ENCODE results near the gene KIAA1755. TPM values are rescaled to one million over a fixed set of nuclear protein-coding genes. Genes with fewer than 3 reads are reported as not detected.

KIAA1755 gene
- total RNA-seq, 1 experiment from 2014 or later: 0.17 TPM

- no peaks in the 10 kb centered on the region for H3K23me2 ChIP-seq (ENCODE audit: insufficient read length, low read depth, low read length, poor library complexity, severe bottlenecking)
- TF ChIP-seq CTCF (conservative IDR thresholded peaks at IDR 0.05): no peak
- H3K4me1 ChIP-seq (ENCODE audit: insufficient read depth, low read length): no peaks in the 10 kb centered on the region; the same call in 1 of the 2 replicates
- H3K14ac ChIP-seq (ENCODE audit: insufficient read depth, low read length): no peak overlapping the region
- no peak overlapping the region for H4K5ac ChIP-seq (ENCODE audit: insufficient read length, low read depth, low read length)
- no peak overlapping the region for H3K18ac ChIP-seq (ENCODE audit: insufficient read length, low read depth, low read length)
- H3T11ph ChIP-seq (ENCODE audit: low read length): no peak overlapping the region
- no peaks in the 10 kb centered on the region for H3K9me3 Mint-ChIP-seq
- H2BK5ac ChIP-seq (ENCODE audit: insufficient read length, low read length): no peak overlapping the region
- H3K27me3 Mint-ChIP-seq (ENCODE audit: low read depth): 0 out of 2 replicates have a peak, but pooled peaks cover 3% of the 10 kb centered on the region
- no peak overlapping the region for H4K91ac ChIP-seq (ENCODE audit: insufficient read length, low read depth, low read length)
- H3K4me3 Mint-ChIP-seq: no peak overlapping the region
- no peak overlapping the region for H3K56ac ChIP-seq (ENCODE audit: insufficient read length, low read depth, low read length)
- H3K4me2 ChIP-seq (ENCODE audit: insufficient read depth, insufficient read length, low read length): no peak overlapping the region
- H2BK20ac ChIP-seq (ENCODE audit: low read depth, low read length, poor library complexity, severe bottlenecking): no peak overlapping the region
- H3K9ac ChIP-seq (ENCODE audit: extremely low read depth, insufficient read length, low read length): no peak overlapping the region
- H3K27me3 ChIP-seq (ENCODE audit: insufficient read depth, low read length): no peaks in the 10 kb centered on the region
- no peak overlapping the region for H3K4ac ChIP-seq (ENCODE audit: low read depth, low read length)
- no peak overlapping the region for H3K23ac ChIP-seq (ENCODE audit: insufficient read length, low read depth, low read length)
- no peak overlapping the region for H2AFZ ChIP-seq (ENCODE audit: low read length)
- DNase-seq: no peak
- H3K9me3 ChIP-seq (ENCODE audit: control insufficient read depth, low read depth, low read length): no peaks in the 10 kb centered on the region
- H2AK5ac ChIP-seq (ENCODE audit: insufficient read length, low read length): no peak overlapping the region
- no peaks in the 10 kb centered on the region for H3K79me2 ChIP-seq (ENCODE audit: insufficient read depth, low read length)
- peaks cover 2% of the 10 kb centered on the region for H4K20me1 ChIP-seq (ENCODE audit: control insufficient read depth, insufficient read depth, insufficient read length)
- no peaks in the 10 kb centered on the region for H3K79me1 ChIP-seq (ENCODE audit: insufficient read depth, low read depth, low read length, poor library complexity, severe bottlenecking)
- no peak overlapping the region for H2BK15ac ChIP-seq (ENCODE audit: low read depth, low read length)
- peaks cover 18 to 32% of the 10 kb centered on the region in 2 experiments for H3K4me1 Mint-ChIP-seq
- H3K27ac ChIP-seq (ENCODE audit: insufficient read length, low read depth, low read length): no peak overlapping the region
- no peak overlapping the region for H3K27ac Mint-ChIP-seq
- no peaks in the 10 kb centered on the region for H3K36me3 Mint-ChIP-seq (ENCODE audit: insufficient read depth in 1 of 3, low read depth in 3 of 3)
- H4K8ac ChIP-seq (replicated peaks; ENCODE audit: insufficient read length, low read depth, low read length): no peak overlapping the region
- H2BK12ac ChIP-seq (ENCODE audit: insufficient read length, low read depth, low read length): no peak overlapping the region
- H2BK120ac ChIP-seq (ENCODE audit: low read depth, low read length, poor library complexity, severe bottlenecking): no peak overlapping the region
- no CpG with 5 or more reads among the region's 7 CpGs for WGBS (ENCODE audit: extremely low coverage, insufficient read length, low lambda C conversion rate)
These were observed 37.6 kb upstream of the KIAA1755 start for GRCh38 chr20:38297916-38298674.

All from H9 (cell line).